ENCODE results near the gene FARP1. TPM values are rescaled to one million over a fixed set of nuclear protein-coding genes. Genes with fewer than 3 reads are reported as not detected.

The FARP1 gene
- total and polyA plus RNA-seq, 2 of the 8 experiments (the other 6 are each of a cell fraction or from before 2014, with no cell fraction given): 24.7 to 104 TPM

- Histone ChIP-seq H3K79me1 (ENCODE audit: low read depth, low read length) (peaks cover 2% of the 10 kb centered on the region; the same call in 1 of the 2 replicates), H3K27ac (ENCODE audit: low read depth, low read length) (no peak overlapping the region), H2AFZ (ENCODE audit: low read length) (no peak overlapping the region), H3K4me3 (ENCODE audit: extremely low read depth in 1 of 4, insufficient read depth in 2 of 4, low read depth in 3 of 4, low read length in 4 of 4) (no peak overlapping the region), H3K79me2 (ENCODE audit: control insufficient read depth in 1 of 2, insufficient read depth in 2 of 2, low read length in 2 of 2) (peaks cover 0 to 33% of the 10 kb centered on the region in 2 experiments; a peak in 1 of 4 replicates), H3K56ac (replicated peaks; ENCODE audit: insufficient read length, low read depth, low read length) (no peak overlapping the region), H2BK120ac (replicated peaks; ENCODE audit: low read depth, low read length) (no peak overlapping the region), H4K5ac (ENCODE audit: insufficient read length, low read depth, low read length) (no peak overlapping the region), H3K36me3 (ENCODE audit: control insufficient read depth in 2 of 4, insufficient read depth in 4 of 4, low read length in 3 of 4) (peaks cover 0 to 3% (median 0%) of the 10 kb centered on the region in 4 experiments; a peak in 1 of 8 replicates), H3K14ac (ENCODE audit: insufficient read length) (no peak overlapping the region), H2BK12ac (ENCODE audit: low read depth, low read length) (no peak overlapping the region), H3K9me3 (ENCODE audit: insufficient read depth in 2 of 2, low read depth in 1 of 2, low read length in 1 of 2) (no peaks in the 10 kb centered on the region), H2AK5ac (ENCODE audit: low read depth, low read length) (no peak overlapping the region), H3K23ac (ENCODE audit: insufficient read length) (no peak overlapping the region), H4K8ac (ENCODE audit: extremely low read depth, insufficient read depth, low read length) (0 out of 2 replicates have a peak overlapping the region, but pooled peaks have one; percentile 4), H4K20me1 (replicated peaks in 1 of 2; ENCODE audit: control insufficient read depth in 1 of 2, insufficient read depth in 2 of 2, low read length in 2 of 2) (no peaks in the 10 kb centered on the region), H2BK15ac (ENCODE audit: low read length) (no peak overlapping the region), H3K27me3 (replicated peaks in 1 of 4; ENCODE audit: control insufficient read depth in 3 of 4, extremely low read depth in 1 of 4, insufficient read depth in 3 of 4, low read length in 3 of 4) (no peaks in the 10 kb centered on the region; a peak in 1 of 7 replicates), H4K91ac (replicated peaks; ENCODE audit: insufficient read length, low read length) (no peak overlapping the region), H3K4me1 (replicated peaks in 1 of 4; ENCODE audit: control insufficient read depth in 3 of 4, insufficient read depth in 4 of 4, low read length in 3 of 4) (peaks cover 0 to 9% (median 4%) of the 10 kb centered on the region in 4 experiments; a peak in 6 of 7 replicates), H3K23me2 (ENCODE audit: low read depth, low read length) (no peaks in the 10 kb centered on the region), H2BK20ac (ENCODE audit: low read length) (no peak overlapping the region), H2BK5ac (ENCODE audit: low read depth, low read length) (no peak overlapping the region), H3K9ac (replicated peaks in 1 of 4; ENCODE audit: extremely low read depth in 1 of 4, low read depth in 3 of 4, low read length in 3 of 4) (no peak overlapping the region), H3K18ac (ENCODE audit: extremely low read depth, low read length) (no peak overlapping the region), H3K4ac (replicated peaks; ENCODE audit: insufficient read length, low read depth, low read length) (no peak overlapping the region), H3K4me2 (ENCODE audit: insufficient read depth in 1 of 2, low read depth in 2 of 2, low read length in 2 of 2) (no peak overlapping the region)
- 85% methylated on average over 14 of the region's 16 CpGs; no CpG with 5 or more reads in 1 of the 2 experiments for WGBS, 2 experiments (ENCODE audit: extremely low coverage in 1 of 2, insufficient coverage in 1 of 2, insufficient read length in 1 of 2, insufficient replicate concordance in 2 of 2, low coverage in 1 of 2, low lambda C conversion rate in 2 of 2, missing lambda C conversion rate in 1 of 2)
- ChIA-PET CTCF (ENCODE audit: partially characterized antibody) (interaction anchor here (0.9 to 1.0 kb wide), 2 partner anchors 9 to 270 kb away, joined by 3 read pairs; no protein-coding TSS in a partner anchor), POLR2A (ENCODE audit: partially characterized antibody) (interaction anchor here (0.6 kb wide), 1 partner anchor 11 kb away, joined by 3 read pairs; no protein-coding TSS in a partner anchor)
- no peak for FAIRE-seq
- DNase-seq (ENCODE audit: low read depth in 1 of 2, low spot score in 2 of 2): no peak
- TF ChIP-seq CBX5 (IDR thresholded peaks at IDR 0.05; ENCODE audit: low read depth, low read length) (no peak), RAD21 (IDR thresholded peaks at IDR 0.05 in 1 of 2, conservative IDR thresholded peaks at IDR 0.05 in 1 of 2; ENCODE audit: low read depth in 2 of 2, low read length in 2 of 2) (no peak), ATF3 (IDR thresholded peaks at IDR 0.05; ENCODE audit: insufficient read depth, low read depth, low read length) (no peak), SRF (IDR thresholded peaks at IDR 0.05; ENCODE audit: low read depth, low read length) (no peak), JUND (IDR thresholded peaks at IDR 0.05; ENCODE audit: low read length) (no peak), CHD2 (IDR thresholded peaks at IDR 0.05; ENCODE audit: low read length) (no peak), BACH1 (IDR thresholded peaks at IDR 0.05; ENCODE audit: low read length) (no peak), USF2 (IDR thresholded peaks at IDR 0.05; ENCODE audit: low read length) (no peak)
These were observed 164.7 kb downstream of the FARP1 start for GRCh38 chr13:98307463-98308085.

Data from H1 (cell line).